Chondrocyte (in vitro differentiated cells): ENCODE measurements around the gene SUMO3. TPM values are rescaled to one million over a fixed set of nuclear protein-coding genes. Genes with fewer than 3 reads are reported as not detected.

Experiments used
- DNase-seq: peaks from one replicate; pipeline ENCODE4 v3.0.0; 2021; ENCODE audit warnings: mixed read lengths, low spot score
- H3K27ac Mint-ChIP-seq: one replicate; pipeline ENCODE4 v1.8.0; 2021; ENCODE audit warnings: mild to moderate bottlenecking, moderate library complexity, mixed read lengths; ENCODE audit not compliant: unreplicated experiment
- H3K27me3 Mint-ChIP-seq: 2 replicates; pipeline ENCODE4 v1.8.0; 2021; ENCODE audit warnings: low read depth, mixed read lengths
- H3K36me3 Mint-ChIP-seq: 2 replicates; pipeline ENCODE4 v1.8.0; 2021; ENCODE audit warnings: low read depth, mixed read lengths
- H3K4me1 Mint-ChIP-seq: 2 replicates; pipeline ENCODE4 v1.8.0; 2021; ENCODE audit warnings: low read depth, mild to moderate bottlenecking, mixed read lengths
- H3K4me3 Mint-ChIP-seq: one replicate; pipeline ENCODE4 v1.8.0; 2021; ENCODE audit warnings: mild to moderate bottlenecking, moderate library complexity, mixed read lengths; ENCODE audit not compliant: unreplicated experiment
- H3K9me3 Mint-ChIP-seq: 2 replicates; pipeline ENCODE4 v1.8.0; 2021; ENCODE audit warnings: low read depth, mixed read lengths
- CTCF ChIP-seq: fragments of 200-600 bp; sonication (generic); IDR thresholded peaks from 2 replicates; pipeline ENCODE4 v1.5.0; 2021; ENCODE audit warnings: antibody characterized with exemption, mild to moderate bottlenecking, moderate library complexity
- total RNA-seq: library from RNA; stranded (reverse); gene quantifications from 3 replicates; pipeline ENCODE4 v1.2.1, GENCODE V29; 2021

The SUMO3 gene
- total RNA-seq, 1 donor from 2014 or later = 51.3 TPM

GRCh38 chr21:44836666-44837471, 19.0 kb upstream of the SUMO3 start:
- Mint-ChIP-seq H3K27me3 (peaks cover 5% of the 10 kb centered on the region), H3K4me1 (peaks cover 9% of the 10 kb centered on the region), H3K4me3 (no peak overlapping the region), H3K36me3 (no peaks in the 10 kb centered on the region), H3K9me3 (no peaks in the 10 kb centered on the region), H3K27ac (no peak overlapping the region)
- TF ChIP-seq CTCF = no peak
- peak; percentile 91 for DNase-seq

- Mint-ChIP-seq H3K36me3 (no peaks in the 10 kb centered on the region), H3K27me3 (peaks cover 4% of the 10 kb centered on the region), H3K9me3 (no peaks in the 10 kb centered on the region), H3K4me1 (peaks cover 9% of the 10 kb centered on the region), H3K27ac (no peak overlapping the region), H3K4me3 (no peak overlapping the region)
- no peak for TF ChIP-seq CTCF
- no peak for DNase-seq
Observed at GRCh38 chr21:44836349-44836665, 18.4 kb upstream of the SUMO3 start.

- Mint-ChIP-seq H3K9me3 (no peaks in the 10 kb centered on the region), H3K4me3 (no peak overlapping the region), H3K4me1 (peaks cover 9% of the 10 kb centered on the region), H3K27ac (no peak overlapping the region), H3K27me3 (peaks cover 4% of the 10 kb centered on the region), H3K36me3 (no peaks in the 10 kb centered on the region)
- DNase-seq = no peak
- TF ChIP-seq CTCF = no peak
Observed at GRCh38 chr21:44835647-44835973, 17.7 kb upstream of the SUMO3 start.

- no peaks in the 10 kb centered on the region for H3K9me3 Mint-ChIP-seq
- no peaks in the 10 kb centered on the region for H3K36me3 Mint-ChIP-seq
- H3K4me1 Mint-ChIP-seq = peaks cover 9% of the 10 kb centered on the region
- no peak for DNase-seq
- no peak overlapping the region for H3K27ac Mint-ChIP-seq
- peak; percentile 18 for TF ChIP-seq CTCF
- no peak overlapping the region for H3K4me3 Mint-ChIP-seq
- H3K27me3 Mint-ChIP-seq = peaks cover 4% of the 10 kb centered on the region
Observed at GRCh38 chr21:44834951-44835646, 17.2 kb upstream of the SUMO3 start.

- peaks cover 6% of the 10 kb centered on the region for H3K9me3 Mint-ChIP-seq
- TF ChIP-seq CTCF = no peak
- no peak for DNase-seq
- peaks cover 7% of the 10 kb centered on the region for H3K27me3 Mint-ChIP-seq
- H3K36me3 Mint-ChIP-seq = peaks cover 3% of the 10 kb centered on the region
- H3K4me1 Mint-ChIP-seq = peaks cover 9% of the 10 kb centered on the region
- H3K27ac Mint-ChIP-seq = no peak overlapping the region
- H3K4me3 Mint-ChIP-seq = no peak overlapping the region
Observed at GRCh38 chr21:44834231-44834950, 16.5 kb upstream of the SUMO3 start.
